HepG2 (cell line): Measurements from ENCODE around the gene OPRL1. TPM values are rescaled to one million over a fixed set of nuclear protein-coding genes. Genes with fewer than 3 reads are reported as not detected.
A peak's percentile ranks its signal among the peaks of the same experiment; 100 is the strongest.

Experiments used
- CBX5 ChIP-seq: sonication (generic); formaldehyde crosslinking; IDR thresholded peaks from 2 replicates; pipeline ENCODE4 v1.4.0; 2020; ENCODE audit warnings: missing genetic modification reagents, borderline replicate concordance
- HNF4G ChIP-seq, 2 experiments: sonication (generic) in 1 of 2; formaldehyde crosslinking in 1 of 2; IDR thresholded peaks; 2 replicates each; pipeline versions ENCODE4 v1.4.0 to v1.6.1; 2011 to 2020; ENCODE audit warnings: borderline replicate concordance in 2 of 2, low read depth in 2 of 2, mild to moderate bottlenecking in 2 of 2, low read length in 1 of 2, missing genetic modification reagents in 1 of 2, moderate library complexity in 1 of 2
- HNRNPL ChIP-seq: fragments of 200-400 bp; formaldehyde crosslinking; IDR thresholded peaks from 2 replicates; pipeline ENCODE4 v1.6.1; 2017; ENCODE audit warnings: mild to moderate bottlenecking, low read depth, low read length
- KLF12 ChIP-seq: sonication (generic); formaldehyde crosslinking; IDR thresholded peaks from 2 replicates; pipeline ENCODE4 v1.4.0; 2020; ENCODE audit warnings: missing genetic modification reagents, borderline replicate concordance
- NR2F6 ChIP-seq, 2 experiments: IDR thresholded peaks; 2 replicates each; pipeline ENCODE4 v1.6.1; 2016; ENCODE audit warnings: antibody characterized with exemption in 1 of 2, mild to moderate bottlenecking in 1 of 2
- PCBP2 ChIP-seq: fragments of 200-400 bp; formaldehyde crosslinking; optimal IDR thresholded peaks from 2 replicates; pipeline ENCODE3; 2018; ENCODE audit warnings: low read length, low read depth; ENCODE audit not compliant: poor library complexity, severe bottlenecking
- REPIN1 ChIP-seq: sonication (generic); formaldehyde crosslinking; IDR thresholded peaks from 2 replicates; pipeline ENCODE4 v1.8.0; 2022; ENCODE audit warnings: missing genetic modification reagents, low read depth, mild to moderate bottlenecking, borderline replicate concordance
- SUZ12 ChIP-seq: fragments of 150-350 bp; IDR thresholded peaks from 2 replicates; pipeline ENCODE4 v1.6.1; 2014; ENCODE audit warnings: low read depth, low read length
- ZFP90 ChIP-seq: sonication (generic); formaldehyde crosslinking; IDR thresholded peaks from 2 replicates; pipeline ENCODE4 v1.8.0; 2022; ENCODE audit warnings: missing genetic modification reagents, mild to moderate bottlenecking, inconsistent platforms, borderline replicate concordance
- ZMAT3 ChIP-seq: sonication (generic); formaldehyde crosslinking; conservative IDR thresholded peaks from 2 replicates; pipeline ENCODE4 v1.7.0; 2021; ENCODE audit warnings: missing genetic modification reagents
- ZNF430 ChIP-seq: sonication (generic); formaldehyde crosslinking; IDR thresholded peaks from 2 replicates; pipeline ENCODE4 v1.9.0; 2021; ENCODE audit warnings: mild to moderate bottlenecking, missing genetic modification reagents
- ZNF75D ChIP-seq: sonication (generic); formaldehyde crosslinking; IDR thresholded peaks from 2 replicates; pipeline ENCODE4 v1.8.1; 2023; ENCODE audit warnings: missing genetic modification reagents, mild to moderate bottlenecking, borderline replicate concordance
- ZNF766 ChIP-seq: sonication (generic); formaldehyde crosslinking; IDR thresholded peaks from 2 replicates; pipeline ENCODE4 v1.5.0; 2020; ENCODE audit warnings: missing genetic modification reagents, borderline replicate concordance
- ZNF800 ChIP-seq: sonication (generic); formaldehyde crosslinking; IDR thresholded peaks from 2 replicates; pipeline ENCODE4 v1.4.0; 2020; ENCODE audit warnings: missing genetic modification reagents
- ZNF879 ChIP-seq: sonication (generic); formaldehyde crosslinking; IDR thresholded peaks from 2 replicates; pipeline ENCODE4 v1.8.1; 2023; ENCODE audit warnings: missing genetic modification reagents
- polyA plus RNA-seq, 8 experiments: library from polyadenylated mRNA; depleted of rRNA in 3 of 8; stranded (reverse) in 7 of 8; unstranded in 1 of 8; fragments of >200 nt; fragmentation: Illumina TruSeq in 4 of 8; extraction: Trizol in 4 of 8; gene quantifications; 2 replicates each; pipeline versions ENCODE4 v1.2.1 to v1.2.3, GENCODE V29; 2011 to 2016; ENCODE audit warnings: low read depth in 4 of 8, missing spikeins in 1 of 8, mixed read lengths in 1 of 8; ENCODE audit not compliant: insufficient read depth in 1 of 8
- total RNA-seq, 5 experiments: library from RNA; depleted of rRNA; stranded (reverse); fragments of >200 nt; fragmentation: Illumina TruSeq; extraction: Trizol; gene quantifications; 2 replicates each; pipeline ENCODE4 v1.2.3, GENCODE V29; 2016; ENCODE audit warnings: low read depth in 1 of 5
- TF ChIP-seq, protein P1 (sequence below): sonication (generic); formaldehyde crosslinking; IDR thresholded peaks from 2 replicates; pipeline ENCODE4 v1.5.0; 2020; ENCODE audit warnings: missing genetic modification reagents
- TF ChIP-seq, protein P2 (sequence below): sonication (generic); formaldehyde crosslinking; conservative IDR thresholded peaks from 2 replicates; pipeline ENCODE4 v1.4.0; 2020; ENCODE audit warnings: missing genetic modification reagents
- TF ChIP-seq, protein P3 (sequence below): sonication (generic); formaldehyde crosslinking; IDR thresholded peaks from 2 replicates; pipeline ENCODE4 v1.8.0; 2022; ENCODE audit warnings: mild to moderate bottlenecking, missing genetic modification reagents, moderate library complexity
- TF ChIP-seq, protein P4 (sequence below): sonication (generic); formaldehyde crosslinking; IDR thresholded peaks from 2 replicates; pipeline ENCODE4 v1.8.0; 2022; ENCODE audit warnings: mild to moderate bottlenecking, missing genetic modification reagents

The OPRL1 gene
- total and polyA plus RNA-seq, 2 of the 13 experiments (the other 11 are each of a cell fraction or from before 2014, with no cell fraction given), result 0.35 to 0.71 TPM

DNA sequence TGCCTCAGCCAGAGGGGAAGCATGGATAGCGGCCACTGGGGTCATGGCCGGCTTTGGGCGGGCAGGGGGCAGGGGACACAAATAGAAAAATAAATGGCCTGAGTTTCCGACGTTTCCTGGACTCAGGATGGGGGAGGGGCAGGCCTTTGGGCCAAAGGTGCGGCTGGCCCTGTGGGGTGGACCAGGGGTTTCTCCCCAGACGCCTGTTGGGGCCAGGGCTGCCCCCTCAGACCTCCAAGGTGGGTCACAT, 23.3 kb upstream of the OPRL1 start (continued):
- peak; percentile 86 for TF ChIP-seq ZNF430 (CRISPR knock-in tag)
- 0 out of 2 replicates have a peak, but pooled peaks have one; percentile 53 for TF ChIP-seq KLF12 (CRISPR knock-in tag)
- no peak for TF ChIP-seq PCBP2
- TF ChIP-seq ZNF879, result 0 out of 2 replicates have a peak, but pooled peaks have one; percentile 60
- TF ChIP-seq ZNF800 (CRISPR knock-in tag), result no peak
- TF ChIP-seq, protein P1, sequence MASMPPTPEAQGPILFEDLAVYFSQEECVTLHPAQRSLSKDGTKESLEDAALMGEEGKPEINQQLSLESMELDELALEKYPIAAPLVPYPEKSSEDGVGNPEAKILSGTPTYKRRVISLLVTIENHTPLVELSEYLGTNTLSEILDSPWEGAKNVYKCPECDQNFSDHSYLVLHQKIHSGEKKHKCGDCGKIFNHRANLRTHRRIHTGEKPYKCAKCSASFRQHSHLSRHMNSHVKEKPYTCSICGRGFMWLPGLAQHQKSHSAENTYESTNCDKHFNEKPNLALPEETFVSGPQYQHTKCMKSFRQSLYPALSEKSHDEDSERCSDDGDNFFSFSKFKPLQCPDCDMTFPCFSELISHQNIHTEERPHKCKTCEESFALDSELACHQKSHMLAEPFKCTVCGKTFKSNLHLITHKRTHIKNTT (CRISPR knock-in tag), result no peak
- TF ChIP-seq, protein P2, sequence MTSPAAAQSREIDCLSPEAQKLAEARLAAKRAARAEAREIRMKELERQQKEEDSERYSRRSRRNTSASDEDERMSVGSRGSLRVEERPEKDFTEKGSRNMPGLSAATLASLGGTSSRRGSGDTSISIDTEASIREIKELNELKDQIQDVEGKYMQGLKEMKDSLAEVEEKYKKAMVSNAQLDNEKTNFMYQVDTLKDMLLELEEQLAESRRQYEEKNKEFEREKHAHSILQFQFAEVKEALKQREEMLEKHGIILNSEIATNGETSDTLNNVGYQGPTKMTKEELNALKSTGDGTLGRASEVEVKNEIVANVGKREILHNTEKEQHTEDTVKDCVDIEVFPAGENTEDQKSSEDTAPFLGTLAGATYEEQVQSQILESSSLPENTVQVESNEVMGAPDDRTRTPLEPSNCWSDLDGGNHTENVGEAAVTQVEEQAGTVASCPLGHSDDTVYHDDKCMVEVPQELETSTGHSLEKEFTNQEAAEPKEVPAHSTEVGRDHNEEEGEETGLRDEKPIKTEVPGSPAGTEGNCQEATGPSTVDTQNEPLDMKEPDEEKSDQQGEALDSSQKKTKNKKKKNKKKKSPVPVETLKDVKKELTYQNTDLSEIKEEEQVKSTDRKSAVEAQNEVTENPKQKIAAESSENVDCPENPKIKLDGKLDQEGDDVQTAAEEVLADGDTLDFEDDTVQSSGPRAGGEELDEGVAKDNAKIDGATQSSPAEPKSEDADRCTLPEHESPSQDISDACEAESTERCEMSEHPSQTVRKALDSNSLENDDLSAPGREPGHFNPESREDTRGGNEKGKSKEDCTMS (CRISPR knock-in tag), result no peak
- no peak for TF ChIP-seq HNRNPL
- TF ChIP-seq, protein P3, sequence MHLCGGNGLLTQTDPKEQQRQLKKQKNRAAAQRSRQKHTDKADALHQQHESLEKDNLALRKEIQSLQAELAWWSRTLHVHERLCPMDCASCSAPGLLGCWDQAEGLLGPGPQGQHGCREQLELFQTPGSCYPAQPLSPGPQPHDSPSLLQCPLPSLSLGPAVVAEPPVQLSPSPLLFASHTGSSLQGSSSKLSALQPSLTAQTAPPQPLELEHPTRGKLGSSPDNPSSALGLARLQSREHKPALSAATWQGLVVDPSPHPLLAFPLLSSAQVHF, result no peak
- peak; percentile 84 for TF ChIP-seq NR2F6 (IDR thresholded peaks at IDR 0.05)
- TF ChIP-seq NR2F6 (CRISPR knock-in tag; IDR thresholded peaks at IDR 0.05), result peak; percentile 93
- TF ChIP-seq, protein P4, sequence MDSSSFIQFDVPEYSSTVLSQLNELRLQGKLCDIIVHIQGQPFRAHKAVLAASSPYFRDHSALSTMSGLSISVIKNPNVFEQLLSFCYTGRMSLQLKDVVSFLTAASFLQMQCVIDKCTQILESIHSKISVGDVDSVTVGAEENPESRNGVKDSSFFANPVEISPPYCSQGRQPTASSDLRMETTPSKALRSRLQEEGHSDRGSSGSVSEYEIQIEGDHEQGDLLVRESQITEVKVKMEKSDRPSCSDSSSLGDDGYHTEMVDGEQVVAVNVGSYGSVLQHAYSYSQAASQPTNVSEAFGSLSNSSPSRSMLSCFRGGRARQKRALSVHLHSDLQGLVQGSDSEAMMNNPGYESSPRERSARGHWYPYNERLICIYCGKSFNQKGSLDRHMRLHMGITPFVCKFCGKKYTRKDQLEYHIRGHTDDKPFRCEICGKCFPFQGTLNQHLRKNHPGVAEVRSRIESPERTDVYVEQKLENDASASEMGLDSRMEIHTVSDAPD (CRISPR knock-in tag), result no peak
- no peak; the same call in 1 of the 2 replicates for TF ChIP-seq ZMAT3
- no peak for TF ChIP-seq ZFP90 (CRISPR knock-in tag)
- no peak for TF ChIP-seq SUZ12
- no peak for TF ChIP-seq ZNF75D (CRISPR knock-in tag)
- TF ChIP-seq HNF4G (IDR thresholded peaks at IDR 0.05; ENCODE audit: borderline replicate concordance, low read depth, low read length), result peak; percentile 66; the same call in 1 of the 2 replicates
- no peak; the same call in 1 of the 2 replicates for TF ChIP-seq HNF4G (CRISPR knock-in tag; IDR thresholded peaks at IDR 0.05; ENCODE audit: borderline replicate concordance, low read depth)
- no peak for TF ChIP-seq ZNF766
- no peak for TF ChIP-seq CBX5
- TF ChIP-seq REPIN1 (CRISPR knock-in tag), result no peak
